Ramos (cell line): ENCODE data around the gene RNF166.

Experiments
- in situ Hi-C: fragments of 300-500 bp; cut with MboI; formaldehyde crosslinking; loops from one replicate; pipeline ENCODE4 v1.14.3; 2022; ENCODE audit warnings: low sequenced_read_pairs; ENCODE audit not compliant: unreplicated experiment

RNF166 gene

GRCh38 chr16:88706229-88706964, at the start of gene RNF166, which contains the start of gene CTU2:
RNF166 (minus strand) TSS chr16:88706408; CDS start chr16:88706325, 83 bp downstream.
CTU2 (plus strand) TSS chr16:88706503; CDS start chr16:88706531, 28 bp downstream.
- in situ Hi-C loops = no loop called here

- in situ Hi-C loops = no loop called here
These were observed 48.9 kb upstream of the RNF166 start for GRCh38 chr16:88754912-88755744.

GRCh38 chr16:88754109-88754911, 48.1 kb upstream of the RNF166 start:
- in situ Hi-C loops = no loop called here

- in situ Hi-C loops = no loop called here
These were observed 47.4 kb upstream of the RNF166 start for GRCh38 chr16:88753602-88754001.

GRCh38 chr16:88753191-88753590, 47.0 kb upstream of the RNF166 start:
- in situ Hi-C loops = no loop called here

- in situ Hi-C loops = no loop called here
These were observed 46.3 kb upstream of the RNF166 start for GRCh38 chr16:88752386-88753002.

- in situ Hi-C loops = no loop called here
These were observed 44.6 kb upstream of the RNF166 start for GRCh38 chr16:88750854-88751253.

GRCh38 chr16:88749358-88749757, 43.1 kb upstream of the RNF166 start:
- in situ Hi-C loops = loop anchor here (10.0 kb wide), 1 partner anchor 415 kb away; no protein-coding TSS in a partner anchor

- in situ Hi-C loops = loop anchor here (10.0 kb wide), 1 partner anchor 416 kb away; no protein-coding TSS in a partner anchor
These were observed 42.2 kb upstream of the RNF166 start for GRCh38 chr16:88748364-88748763.

GRCh38 chr16:88747588-88748301, 41.5 kb upstream of the RNF166 start:
- in situ Hi-C loops = loop anchor here (10.0 kb wide), 1 partner anchor 417 kb away; no protein-coding TSS in a partner anchor

- in situ Hi-C loops = loop anchor here (10.0 kb wide), 1 partner anchor 418 kb away; no protein-coding TSS in a partner anchor
These were observed 40.3 kb upstream of the RNF166 start for GRCh38 chr16:88746506-88746905.

GRCh38 chr16:88744577-88745521, 38.6 kb upstream of the RNF166 start:
- in situ Hi-C loops = loop anchor here (10.0 kb wide), 1 partner anchor 420 kb away; no protein-coding TSS in a partner anchor

- in situ Hi-C loops = loop anchor here (10.0 kb wide), 1 partner anchor 421 kb away; no protein-coding TSS in a partner anchor
These were observed 37.7 kb upstream of the RNF166 start for GRCh38 chr16:88743693-88744576.

GRCh38 chr16:88742896-88743605, 36.8 kb upstream of the RNF166 start:
- in situ Hi-C loops = loop anchor here (10.0 kb wide), 1 partner anchor 422 kb away; no protein-coding TSS in a partner anchor

GRCh38 chr16:88741368-88741767, 35.2 kb upstream of the RNF166 start:
- in situ Hi-C loops = loop anchor here (10.0 kb wide), 1 partner anchor 423 kb away; no protein-coding TSS in a partner anchor

- in situ Hi-C loops = loop anchor here (10.0 kb wide), 1 partner anchor 424 kb away; no protein-coding TSS in a partner anchor
These were observed 34.5 kb upstream of the RNF166 start for GRCh38 chr16:88740727-88741055.
